GM18499 (cell line): Measurements from ENCODE around the gene LMBR1L.

Experiments
- ATAC-seq: cut with Tn5 transposase; IDR thresholded peaks from one replicate; pipeline ENCODE4 v1.9.1; 2021; ENCODE audit warnings: moderate number of reproducible peaks; ENCODE audit not compliant: insufficient read depth, unreplicated experiment

Gene LMBR1L

GRCh38 chr12:49057888-49058287, 52.8 kb downstream of the LMBR1L start:
- ATAC-seq: no peak

GRCh38 chr12:49055978-49056754, 54.5 kb downstream of the LMBR1L start:
- ATAC-seq: peak; percentile 66

GRCh38 chr12:49055092-49055491, 55.6 kb downstream of the LMBR1L start:
- no peak for ATAC-seq

DNA sequence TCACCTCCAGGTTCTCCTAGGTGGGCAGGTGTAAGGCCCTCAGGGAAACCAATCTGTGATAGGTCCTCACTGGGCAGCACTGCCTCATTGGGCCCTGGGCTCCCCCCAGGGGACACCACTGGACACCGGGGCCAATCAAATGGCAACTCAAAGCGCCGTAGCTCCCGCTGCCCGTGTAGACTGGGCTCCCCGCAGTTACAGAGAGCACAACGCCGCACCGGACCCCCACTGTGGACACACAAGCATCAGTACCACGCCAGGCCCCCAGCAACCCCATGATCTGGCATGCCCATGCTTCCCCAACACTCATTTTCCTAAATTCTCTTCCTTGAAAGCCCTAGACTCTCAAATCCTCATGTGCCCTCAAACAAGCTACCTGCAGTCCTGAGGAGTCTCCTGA, 56.1 kb downstream of the LMBR1L start:
- ATAC-seq: no peak

- no peak for ATAC-seq
Measured at GRCh38 chr12:49054096-49054495, 56.6 kb downstream of the LMBR1L start.

GRCh38 chr12:49052451-49053208, 58.0 kb downstream of the LMBR1L start:
- no peak for ATAC-seq

GRCh38 chr12:49051777-49052438, 58.7 kb downstream of the LMBR1L start:
- no peak for ATAC-seq

DNA sequence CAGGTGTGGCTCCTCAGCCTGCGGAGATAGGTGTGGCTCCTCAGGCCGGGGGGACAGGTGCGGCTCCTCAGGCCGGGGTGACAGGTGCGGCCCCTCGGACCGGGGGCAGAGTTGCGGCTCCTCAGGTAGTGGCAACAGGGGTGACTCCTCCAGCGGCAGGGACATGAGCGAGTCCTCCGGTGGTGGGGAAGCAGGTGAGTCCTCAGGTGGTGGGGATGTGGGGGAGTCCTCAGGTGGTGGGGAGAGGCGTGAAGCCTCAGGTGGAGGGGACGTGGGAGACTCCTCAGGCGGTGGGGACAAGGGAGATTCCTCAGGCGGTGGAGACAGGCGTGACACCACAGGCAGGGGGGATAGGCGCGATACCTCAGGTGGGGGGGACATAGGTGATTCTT, 59.3 kb downstream of the LMBR1L start:
- no peak for ATAC-seq

DNA sequence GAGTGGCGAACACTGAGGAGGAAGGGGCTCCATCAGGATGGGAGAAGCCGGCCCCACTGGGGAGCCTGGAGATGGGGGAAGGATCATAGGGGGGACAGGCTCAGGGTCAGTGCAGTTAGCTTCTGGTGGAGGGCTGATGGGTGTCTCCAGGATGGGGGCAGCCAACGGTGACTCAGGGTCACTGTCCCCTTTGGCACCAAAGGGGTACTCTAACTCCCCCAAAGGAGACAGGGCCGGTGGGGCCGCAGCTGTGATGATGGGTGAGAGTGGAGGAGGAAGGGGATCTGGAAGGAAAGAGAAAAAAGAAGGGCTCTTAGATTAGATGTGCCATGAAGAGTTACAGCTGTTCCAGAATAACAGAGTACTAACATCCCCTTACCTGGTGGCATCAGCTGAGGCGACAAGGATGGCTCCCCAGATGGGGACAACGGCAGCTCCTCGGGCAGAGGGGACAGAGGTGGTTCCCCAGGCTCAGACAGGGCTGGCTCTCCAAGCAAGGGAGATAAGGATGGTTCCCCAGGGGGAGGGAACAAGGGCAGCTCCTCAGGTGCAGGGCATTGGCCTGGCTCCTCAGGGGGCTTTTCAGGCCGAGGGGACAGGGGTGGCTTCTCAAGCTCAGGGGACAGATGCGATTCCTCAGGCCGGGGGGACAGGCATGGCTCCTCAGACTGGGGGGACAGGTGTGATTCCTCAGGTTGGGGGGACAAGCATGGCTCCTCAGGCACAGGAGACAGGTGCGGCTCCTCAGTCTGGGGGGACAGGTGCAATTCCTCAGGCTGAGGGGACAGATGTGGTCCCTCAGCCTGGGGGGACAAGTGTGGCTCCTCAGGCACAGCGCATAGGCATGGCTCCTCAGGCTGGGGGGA, 59.9 kb downstream of the LMBR1L start:
- no peak for ATAC-seq

GRCh38 chr12:49049566-49050224, 61.0 kb downstream of the LMBR1L start:
- no peak for ATAC-seq

DNA sequence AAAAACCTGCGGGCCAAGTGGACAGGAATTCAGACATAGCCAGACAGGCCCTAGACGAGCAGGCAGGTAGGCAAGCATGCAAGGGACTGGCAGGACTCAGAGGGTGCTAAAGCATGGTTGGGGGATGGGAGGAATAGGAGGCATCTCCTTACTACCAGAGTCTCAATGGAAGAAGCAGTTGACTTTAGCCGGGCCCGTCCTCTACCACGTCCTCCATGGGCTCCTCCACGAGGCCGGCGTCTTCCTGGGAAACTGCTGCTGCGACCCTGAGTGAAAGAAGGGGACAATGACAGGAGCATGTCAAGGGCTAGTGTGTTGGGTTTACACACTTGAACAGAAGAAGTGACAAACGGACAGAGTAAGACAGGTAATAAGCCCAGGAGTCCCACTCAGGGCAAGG, 61.7 kb downstream of the LMBR1L start:
- no peak for ATAC-seq
